Hepatocyte (in vitro differentiated cells): ENCODE data around the gene SSR1. TPM values are rescaled to one million over a fixed set of nuclear protein-coding genes. Genes with fewer than 3 reads are reported as not detected.

Experiments
- DNase-seq: peaks from one replicate; pipeline ENCODE4 v3.0.0-alpha.2; 2016; ENCODE audit warnings: low spot score
- H2AFZ ChIP-seq: fragments of 200-600 bp; sonication (generic); 2 replicates; pipeline ENCODE4 v1.6.0; 2016; ENCODE audit warnings: antibody characterized with exemption, mild to moderate bottlenecking
- H3K27ac ChIP-seq: fragments of 200-600 bp; sonication (generic); 2 replicates; pipeline ENCODE4 v1.5.1; 2016; ENCODE audit warnings: mild to moderate bottlenecking
- H3K27me3 ChIP-seq: fragments of 200-600 bp; sonication (generic); 2 replicates; pipeline ENCODE4 v1.6.1; 2016
- H3K36me3 ChIP-seq: fragments of 200-600 bp; sonication (generic); replicated peaks from 2 replicates; pipeline ENCODE4 v1.5.1; 2016; ENCODE audit warnings: low read depth; ENCODE audit not compliant: insufficient read depth
- H3K4me1 ChIP-seq: fragments of 200-600 bp; sonication (generic); 2 replicates; pipeline ENCODE4 v1.5.1; 2016; ENCODE audit warnings: mild to moderate bottlenecking, moderate library complexity; ENCODE audit not compliant: insufficient read depth
- H3K4me2 ChIP-seq: fragments of 200-600 bp; sonication (generic); 2 replicates; pipeline ENCODE4 v1.6.0; 2016
- H3K4me3 ChIP-seq: fragments of 200-600 bp; sonication (generic); 2 replicates; pipeline ENCODE4 v1.5.1; 2016; ENCODE audit warnings: mild to moderate bottlenecking
- H3K79me2 ChIP-seq: fragments of 200-600 bp; sonication (generic); 2 replicates; pipeline ENCODE4 v1.6.0; 2017; ENCODE audit warnings: mild to moderate bottlenecking
- H3K9me2 ChIP-seq: fragments of 200-600 bp; sonication (generic); replicated peaks from 2 replicates; pipeline ENCODE4 v1.6.0; 2017; ENCODE audit warnings: mild to moderate bottlenecking; ENCODE audit not compliant: insufficient read depth
- H3K9me3 ChIP-seq: fragments of 200-600 bp; sonication (generic); 2 replicates; pipeline ENCODE4 v1.5.1; 2016; ENCODE audit warnings: low read depth, mild to moderate bottlenecking
- H4K20me1 ChIP-seq: fragments of 200-600 bp; sonication (generic); 2 replicates; pipeline ENCODE4 v1.6.0; 2016; ENCODE audit warnings: mild to moderate bottlenecking; ENCODE audit not compliant: insufficient read depth, poor library complexity, severe bottlenecking
- CTCF ChIP-seq: fragments of 200-600 bp; sonication (generic); IDR thresholded peaks from 2 replicates; pipeline ENCODE4 v1.5.1; 2016; ENCODE audit warnings: antibody characterized with exemption, mild to moderate bottlenecking; ENCODE audit not compliant: poor library complexity
- EZH2 ChIP-seq: fragments of 200-600 bp; sonication (generic); IDR thresholded peaks from 2 replicates; pipeline ENCODE4 v1.6.1; 2016; ENCODE audit warnings: antibody characterized with exemption, mild to moderate bottlenecking, borderline replicate concordance
- EZH2phosphoT487 ChIP-seq: fragments of 200-600 bp; sonication (generic); IDR thresholded peaks from one replicate; pipeline ENCODE4 v1.6.1; 2018; ENCODE audit warnings: antibody characterized with exemption, mild to moderate bottlenecking, low read depth, moderate library complexity; ENCODE audit not compliant: unreplicated experiment, severe bottlenecking
- WGBS: methylation state at CpG from one replicate; pipeline ENCODE4 v1.1.6; 2016; ENCODE audit warnings: low lambda C conversion rate; ENCODE audit errors: missing lambda C conversion rate; 5-methylcytosine and 5-hydroxymethylcytosine counted together
- polyA plus RNA-seq: library from polyadenylated mRNA; unstranded; fragments of >200 nt; fragmentation: Nextera tagmentation; extraction: Ambion mirVana; gene quantifications from 2 replicates; pipeline ENCODE4 v1.2.1, GENCODE V29; 2016
- total RNA-seq: library from RNA; depleted of rRNA; stranded (reverse); fragments of >200 nt; gene quantifications from 2 replicates; pipeline ENCODE4 v1.2.3, GENCODE V29; 2014

Gene SSR1
- total and polyA plus RNA-seq, 2 experiments from 2014 or later = 170 to 195 TPM

- Histone ChIP-seq H3K36me3 (peaks cover 2% of the 10 kb centered on the region), H3K79me2 (peaks cover 67% of the 10 kb centered on the region), H3K9me3 (no peaks in the 10 kb centered on the region), H3K27me3 (no peaks in the 10 kb centered on the region), H2AFZ (no peak overlapping the region), H3K4me3 (no peak overlapping the region), H3K27ac (no peak overlapping the region), H4K20me1 (peaks cover 7% of the 10 kb centered on the region), H3K9me2 (no peaks in the 10 kb centered on the region), H3K4me1 (no peaks in the 10 kb centered on the region), H3K4me2 (no peak overlapping the region)
- no peak for TF ChIP-seq EZH2
- no peak for TF ChIP-seq EZH2phosphoT487
- no peak for TF ChIP-seq CTCF
- WGBS = 96% methylated on average over 1 of the region's 1 CpG
- no peak for DNase-seq
Measured at GRCh38 chr6:7304821-7305220, 8.2 kb downstream of the SSR1 start.

- Histone ChIP-seq H2AFZ (no peak overlapping the region), H3K36me3 (no peaks in the 10 kb centered on the region), H4K20me1 (peaks cover 4% of the 10 kb centered on the region), H3K4me2 (no peak overlapping the region), H3K27me3 (no peaks in the 10 kb centered on the region), H3K4me3 (no peak overlapping the region), H3K9me2 (no peaks in the 10 kb centered on the region), H3K9me3 (no peaks in the 10 kb centered on the region), H3K79me2 (peaks cover 36% of the 10 kb centered on the region), H3K4me1 (no peaks in the 10 kb centered on the region), H3K27ac (no peak overlapping the region)
- DNase-seq = no peak
- TF ChIP-seq EZH2phosphoT487 (no peak), EZH2 (no peak), CTCF (no peak)
- 81% methylated on average over 7 of the region's 7 CpGs for WGBS
Measured at GRCh38 chr6:7301702-7302101, 11.3 kb downstream of the SSR1 start.

GRCh38 chr6:7300926-7301325 lies 12.1 kb downstream of the SSR1 start:
- TF ChIP-seq CTCF (no peak), EZH2 (no peak), EZH2phosphoT487 (no peak)
- Histone ChIP-seq H3K4me3 (no peak overlapping the region), H2AFZ (no peak overlapping the region), H3K9me2 (no peaks in the 10 kb centered on the region), H3K27me3 (no peaks in the 10 kb centered on the region), H3K9me3 (no peaks in the 10 kb centered on the region), H3K36me3 (no peaks in the 10 kb centered on the region), H3K27ac (no peak overlapping the region), H3K4me1 (no peaks in the 10 kb centered on the region), H3K79me2 (peaks cover 28% of the 10 kb centered on the region), H3K4me2 (no peak overlapping the region), H4K20me1 (peaks cover 4% of the 10 kb centered on the region)
- DNase-seq = no peak
- 64% methylated on average over 5 of the region's 5 CpGs for WGBS

GRCh38 chr6:7298113-7298512 lies 14.9 kb downstream of the SSR1 start:
- Histone ChIP-seq H3K4me1 (no peaks in the 10 kb centered on the region), H3K79me2 (peaks cover 12% of the 10 kb centered on the region), H4K20me1 (no peaks in the 10 kb centered on the region), H3K4me3 (no peak overlapping the region), H3K36me3 (no peaks in the 10 kb centered on the region), H2AFZ (no peak overlapping the region), H3K27me3 (no peaks in the 10 kb centered on the region), H3K27ac (no peak overlapping the region), H3K9me3 (no peaks in the 10 kb centered on the region), H3K9me2 (no peaks in the 10 kb centered on the region), H3K4me2 (no peak overlapping the region)
- 95% methylated on average over 1 of the region's 1 CpG for WGBS
- no peak for DNase-seq
- TF ChIP-seq CTCF (no peak), EZH2 (no peak), EZH2phosphoT487 (no peak)
